ENCODE data around the gene SPANXD. TPM values are rescaled to one million over a fixed set of nuclear protein-coding genes. Genes with fewer than 3 reads are reported as not detected.

The SPANXD gene
- total RNA-seq, 2 donors from 2014 or later: not detected

DNA sequence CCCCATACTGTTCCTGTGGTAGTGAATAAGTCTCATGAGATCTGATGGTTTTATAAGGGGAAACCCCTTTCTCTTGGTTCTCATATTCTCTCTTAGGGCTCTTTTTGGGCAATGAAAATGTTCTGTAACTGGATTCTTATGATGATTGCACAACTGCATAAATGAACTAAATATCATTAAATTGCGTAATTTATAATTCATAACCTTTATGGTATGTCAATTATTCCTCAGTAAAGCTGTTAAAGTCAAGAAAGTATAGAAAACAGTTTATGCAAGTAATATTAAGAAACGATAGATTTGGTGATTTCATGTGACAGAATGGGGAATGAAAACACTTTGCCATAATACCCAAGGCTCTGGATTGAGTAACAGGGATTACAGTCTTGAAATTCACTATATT lies 33.5 kb upstream of the SPANXD start:
- Mint-ChIP-seq H3K4me1 (no peaks in the 10 kb centered on the region), H3K4me3 (no peak overlapping the region), H3K9me3 (peaks cover 30% of the 10 kb centered on the region), H3K27me3 (ENCODE audit: insufficient read depth) (no peaks in the 10 kb centered on the region), H3K27ac (no peak overlapping the region), H3K36me3 (ENCODE audit: low read depth) (no peaks in the 10 kb centered on the region)
- Histone ChIP-seq H3K9me3 (ENCODE audit: control insufficient read depth, low read length) (no peaks in the 10 kb centered on the region), H3K9ac (ENCODE audit: extremely low read depth, low read length, poor library complexity, severe bottlenecking) (no peak overlapping the region), H3K27me3 (ENCODE audit: control insufficient read depth, insufficient read depth, low read length, poor library complexity, severe bottlenecking) (no peaks in the 10 kb centered on the region), H3K36me3 (ENCODE audit: control insufficient read depth, insufficient read depth, low read length) (no peaks in the 10 kb centered on the region), H3K27ac (ENCODE audit: low read depth, low read length) (no peak overlapping the region), H3K4me1 (ENCODE audit: control insufficient read depth, insufficient read depth, low read length) (no peaks in the 10 kb centered on the region), H3K4me3 (ENCODE audit: low read length) (no peak overlapping the region)
- 100% methylated on average over 1 of the region's 2 CpGs for WGBS, 2 experiments (ENCODE audit: insufficient coverage in 1 of 2, insufficient read length in 1 of 2)
- DNase-seq: no peak
- TF ChIP-seq, protein P1, sequence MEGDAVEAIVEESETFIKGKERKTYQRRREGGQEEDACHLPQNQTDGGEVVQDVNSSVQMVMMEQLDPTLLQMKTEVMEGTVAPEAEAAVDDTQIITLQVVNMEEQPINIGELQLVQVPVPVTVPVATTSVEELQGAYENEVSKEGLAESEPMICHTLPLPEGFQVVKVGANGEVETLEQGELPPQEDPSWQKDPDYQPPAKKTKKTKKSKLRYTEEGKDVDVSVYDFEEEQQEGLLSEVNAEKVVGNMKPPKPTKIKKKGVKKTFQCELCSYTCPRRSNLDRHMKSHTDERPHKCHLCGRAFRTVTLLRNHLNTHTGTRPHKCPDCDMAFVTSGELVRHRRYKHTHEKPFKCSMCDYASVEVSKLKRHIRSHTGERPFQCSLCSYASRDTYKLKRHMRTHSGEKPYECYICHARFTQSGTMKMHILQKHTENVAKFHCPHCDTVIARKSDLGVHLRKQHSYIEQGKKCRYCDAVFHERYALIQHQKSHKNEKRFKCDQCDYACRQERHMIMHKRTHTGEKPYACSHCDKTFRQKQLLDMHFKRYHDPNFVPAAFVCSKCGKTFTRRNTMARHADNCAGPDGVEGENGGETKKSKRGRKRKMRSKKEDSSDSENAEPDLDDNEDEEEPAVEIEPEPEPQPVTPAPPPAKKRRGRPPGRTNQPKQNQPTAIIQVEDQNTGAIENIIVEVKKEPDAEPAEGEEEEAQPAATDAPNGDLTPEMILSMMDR (conservative IDR thresholded peaks at IDR 0.05): no peak

DNA sequence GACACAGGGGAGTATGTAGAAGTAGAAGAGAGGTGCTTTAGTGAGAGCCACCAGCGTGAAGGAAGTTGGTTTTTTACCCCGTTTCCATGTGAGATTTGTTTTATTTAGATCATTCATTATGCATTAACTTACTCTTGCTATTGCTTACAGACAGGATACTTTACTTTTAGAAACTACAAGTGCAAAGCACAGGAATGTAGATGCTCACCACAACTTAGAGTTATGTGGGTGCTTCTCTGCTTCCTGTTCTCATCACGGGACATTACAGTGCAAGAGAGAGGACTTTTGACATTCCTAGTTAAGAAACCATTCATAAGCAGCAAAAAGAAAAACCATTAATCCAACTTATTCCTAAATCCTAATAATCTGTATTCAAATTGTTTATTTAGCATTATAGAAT lies 25.6 kb upstream of the SPANXD start:
- no peak overlapping the region for H3K27ac Mint-ChIP-seq
- Histone ChIP-seq H3K36me3 (ENCODE audit: control insufficient read depth, insufficient read depth, low read length) (no peaks in the 10 kb centered on the region), H3K27ac (ENCODE audit: low read depth, low read length) (no peak overlapping the region), H3K9ac (ENCODE audit: extremely low read depth, low read length, poor library complexity, severe bottlenecking) (no peak overlapping the region), H3K27me3 (ENCODE audit: control insufficient read depth, insufficient read depth, low read length, poor library complexity, severe bottlenecking) (no peaks in the 10 kb centered on the region), H3K9me3 (ENCODE audit: control insufficient read depth, low read length) (peaks cover 12% of the 10 kb centered on the region), H3K4me3 (ENCODE audit: low read length) (no peak overlapping the region), H3K4me1 (ENCODE audit: control insufficient read depth, insufficient read depth, low read length) (no peaks in the 10 kb centered on the region)
- H3K36me3 Mint-ChIP-seq (ENCODE audit: low read depth): no peaks in the 10 kb centered on the region
- H3K9me3 Mint-ChIP-seq: peaks cover 57% of the 10 kb centered on the region
- H3K4me3 Mint-ChIP-seq: no peak overlapping the region
- no peaks in the 10 kb centered on the region for H3K27me3 Mint-ChIP-seq (ENCODE audit: insufficient read depth)
- H3K4me1 Mint-ChIP-seq: no peaks in the 10 kb centered on the region
- TF ChIP-seq, protein P1 (conservative IDR thresholded peaks at IDR 0.05): no peak
- no peak for DNase-seq
- 91% methylated on average over 1 of the region's 3 CpGs; no CpG with 5 or more reads in 1 of the 2 experiments for WGBS, 2 experiments (ENCODE audit: insufficient coverage in 1 of 2, insufficient read length in 1 of 2)

DNA sequence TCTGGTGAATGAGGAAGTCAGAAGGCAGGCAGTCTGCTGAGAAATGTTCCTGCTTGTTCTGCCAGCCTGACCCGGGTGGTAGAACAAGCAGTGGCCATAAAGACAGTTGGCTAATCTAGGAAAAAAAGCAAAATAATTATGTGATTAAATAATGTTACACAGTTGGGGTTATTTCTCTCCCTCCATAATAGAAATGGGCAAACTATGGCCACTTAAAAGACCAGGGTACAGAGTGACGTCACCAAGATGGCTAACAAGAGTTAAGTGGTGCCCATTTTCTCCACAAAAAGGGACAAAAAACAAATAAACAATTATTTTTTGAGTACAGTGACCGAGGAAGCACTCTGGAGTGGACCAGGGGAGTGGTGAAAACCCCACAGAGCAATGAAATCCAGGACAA lies 16.1 kb upstream of the SPANXD start:
- Mint-ChIP-seq H3K36me3 (ENCODE audit: low read depth) (no peaks in the 10 kb centered on the region), H3K27me3 (ENCODE audit: insufficient read depth) (no peaks in the 10 kb centered on the region), H3K4me1 (no peaks in the 10 kb centered on the region), H3K4me3 (no peak overlapping the region), H3K9me3 (peaks cover 43% of the 10 kb centered on the region), H3K27ac (no peak overlapping the region)
- Histone ChIP-seq H3K36me3 (ENCODE audit: control insufficient read depth, insufficient read depth, low read length) (no peaks in the 10 kb centered on the region), H3K9ac (ENCODE audit: extremely low read depth, low read length, poor library complexity, severe bottlenecking) (no peak overlapping the region), H3K27ac (ENCODE audit: low read depth, low read length) (no peak overlapping the region), H3K27me3 (ENCODE audit: control insufficient read depth, insufficient read depth, low read length, poor library complexity, severe bottlenecking) (no peaks in the 10 kb centered on the region), H3K4me3 (ENCODE audit: low read length) (no peak overlapping the region), H3K4me1 (ENCODE audit: control insufficient read depth, insufficient read depth, low read length) (no peaks in the 10 kb centered on the region), H3K9me3 (ENCODE audit: control insufficient read depth, low read length) (no peaks in the 10 kb centered on the region)
- TF ChIP-seq, protein P1 (conservative IDR thresholded peaks at IDR 0.05): no peak
- no peak for DNase-seq
- WGBS, 2 experiments (ENCODE audit: insufficient coverage in 1 of 2, insufficient read length in 1 of 2): 86% methylated on average over 2 of the region's 3 CpGs; no CpG with 5 or more reads in 1 of the 2 experiments

Data from endodermal cell (in vitro differentiated cells).